T-cell (primary cell): ENCODE results near the gene GRAP2. TPM values are rescaled to one million over a fixed set of nuclear protein-coding genes. Genes with fewer than 3 reads are reported as not detected.

ENCODE experiments used
- ATAC-seq, 4 experiments: fragments of 200-7000 bp in 3 of 4; fragments of 150-1000 bp in 1 of 4; cut with Tn5 transposase; replicated peaks in 1 of 4; 1 replicate in 3 of 4; 2 replicates in 1 of 4; pipeline ENCODE4 v1.10.0; 2021; ENCODE audit warnings: moderate library complexity in 3 of 4, mild to moderate bottlenecking in 2 of 4, moderate number of reproducible peaks in 1 of 4
- CTCF ChIA-PET, 2 donors: fragments of 300-600 bp; sonication (Branson Sonifier 250); formaldehyde crosslinking; loops; one replicate each; lab custom pipeline; 2022; ENCODE audit warnings: antibody characterized with exemption in 2 of 2; lab: Charles Lee
- POLR2A ChIA-PET, 2 donors: fragments of 300-600 bp; sonication (Branson Sonifier 250); formaldehyde crosslinking; loops; one replicate each; lab custom pipeline; 2022; ENCODE audit warnings: antibody characterized with exemption in 2 of 2; lab: Charles Lee
- DNase-seq, 35 experiments: peaks; one replicate each; pipeline versions ENCODE4 v3.0.0 to v3.0.0-alpha.2; 2013 to 2023
- H3K27ac ChIP-seq: one replicate; pipeline ENCODE4 v1.5.1; 2013; ENCODE audit warnings: low read length
- H3K27me3 ChIP-seq, 2 experiments: replicated peaks in 1 of 2; 1 replicate in 1 of 2; 2 replicates in 1 of 2; pipeline versions ENCODE4 v1.6.1 to v1.7.0; 2013; ENCODE audit warnings: low read length in 1 of 2, mixed read lengths in 1 of 2; ENCODE audit not compliant: control insufficient read depth in 2 of 2, insufficient read depth in 2 of 2; ENCODE audit errors: extremely low read depth in 1 of 2
- H3K36me3 ChIP-seq, 2 donors: 1 replicate in 1 of 2; 2 replicates in 1 of 2; pipeline versions ENCODE4 v1.6.1 to v1.7.0; 2013; ENCODE audit warnings: low read length in 1 of 2; ENCODE audit not compliant: control insufficient read depth in 2 of 2, insufficient read depth in 1 of 2; ENCODE audit errors: extremely low read depth in 1 of 2
- H3K4me1 ChIP-seq, 2 experiments: 1 replicate in 1 of 2; 2 replicates in 1 of 2; pipeline versions ENCODE4 v1.6.1 to v1.7.0; 2013; ENCODE audit warnings: low read length in 2 of 2, mixed read lengths in 1 of 2; ENCODE audit not compliant: insufficient read depth in 2 of 2, control insufficient read depth in 1 of 2; ENCODE audit errors: extremely low read depth in 1 of 2
- H3K4me3 ChIP-seq, 2 donors: 1 replicate in 1 of 2; 2 replicates in 1 of 2; pipeline versions ENCODE4 v1.5.1 to v1.7.0; 2013; ENCODE audit warnings: mild to moderate bottlenecking in 2 of 2, low read length in 1 of 2, moderate library complexity in 1 of 2; ENCODE audit not compliant: control insufficient read depth in 1 of 2; ENCODE audit errors: extremely low read depth in 1 of 2
- H3K9me3 ChIP-seq: 2 replicates; pipeline ENCODE4 v1.7.0; 2013
- H3K27ac Mint-ChIP-seq, 2 donors: one replicate each; pipeline ENCODE4 v1.8.0; 2020 to 2021; ENCODE audit warnings: mild to moderate bottlenecking in 2 of 2, mixed read lengths in 2 of 2
- H3K27me3 Mint-ChIP-seq, 2 donors: one replicate each; pipeline ENCODE4 v1.8.0; 2021 to 2022; ENCODE audit warnings: mixed read lengths in 2 of 2
- H3K36me3 Mint-ChIP-seq: one replicate; pipeline ENCODE4 v1.8.0; 2021; ENCODE audit warnings: mixed read lengths
- H3K4me1 Mint-ChIP-seq, 3 donors: one replicate each; pipeline ENCODE4 v1.8.0; 2020 to 2022; ENCODE audit warnings: mixed read lengths in 3 of 3, mild to moderate bottlenecking in 1 of 3
- H3K4me3 Mint-ChIP-seq, 3 donors: one replicate each; pipeline ENCODE4 v1.8.0; 2020 to 2022; ENCODE audit warnings: mild to moderate bottlenecking in 3 of 3, mixed read lengths in 3 of 3, moderate library complexity in 3 of 3
- H3K9me3 Mint-ChIP-seq, 3 donors: one replicate each; pipeline ENCODE4 v1.8.0; 2020 to 2022; ENCODE audit warnings: mixed read lengths in 3 of 3
- WGBS: methylation state at CpG from one replicate; pipeline ENCODE4 v1.1.5; 2013; ENCODE audit warnings: missing lambda C conversion rate; ENCODE audit not compliant: insufficient coverage; 5-methylcytosine and 5-hydroxymethylcytosine counted together
- total RNA-seq, 35 experiments: library from RNA in 6 of 35; stranded (reverse) in 6 of 35; fragments of 120-200 nt in 1 of 35; gene quantifications; one replicate each; pipeline versions ENCODE4 v1.2.1 to v1.2.4 and lab custom pipeline; 2013 to 2026

Gene GRAP2
- total RNA-seq, 5 donors from 2014 or later (not counting 1 experiment from before 2014, with no cell fraction given), result 138 to 199 (median 157) TPM

DNA sequence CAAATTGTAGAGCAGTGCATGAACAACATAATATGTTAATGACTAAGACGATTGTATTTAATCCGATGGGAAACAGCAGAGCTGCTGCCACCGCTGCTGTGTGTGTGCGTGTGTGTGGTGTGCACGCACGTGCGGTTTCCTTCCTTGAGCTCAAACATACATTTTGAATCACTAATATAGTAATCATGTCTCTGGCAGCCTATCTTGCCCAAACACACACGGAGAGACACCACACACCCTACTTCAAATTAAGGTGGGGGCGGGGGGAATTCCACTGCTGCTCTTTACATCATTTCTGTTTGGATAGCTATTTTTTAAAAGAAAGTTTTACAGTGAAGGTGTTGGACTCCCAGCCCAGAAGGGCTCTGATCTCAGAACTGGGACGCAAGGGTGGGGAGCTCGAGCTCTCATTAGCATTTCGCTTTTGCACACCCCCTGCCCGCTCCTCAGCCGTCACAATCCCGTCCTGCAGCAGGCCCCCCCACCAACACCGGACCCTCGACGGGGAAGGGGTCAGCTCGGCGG, 93.2 kb downstream of the GRAP2 start:
- ChIA-PET CTCF (interaction anchor here (0.6 to 0.8 kb wide), 4 partner anchors 20 to 999 kb away, joined by 3 to 4 read pairs (median 4); no protein-coding TSS in a partner anchor), POLR2A (interaction anchor here (0.6 to 1.1 kb wide), 8 partner anchors 10 to 677 kb away, joined by 3 to 12 read pairs (median 4); no protein-coding TSS in a partner anchor)
- ATAC-seq, result peak; percentile 54 to 90 (median 60)
- H3K4me3 Mint-ChIP-seq, result peak overlapping the region; percentile 68 to 71 (median 69)
- Histone ChIP-seq H3K9me3 (no peaks in the 10 kb centered on the region), H3K27ac (no peak overlapping the region), H3K36me3 (no peaks in the 10 kb centered on the region), H3K4me3 (peak overlapping the region; percentile 7 to 23), H3K27me3 (peaks cover 0 to 38% of the 10 kb centered on the region in 2 experiments), H3K4me1 (peaks cover 0 to 13% of the 10 kb centered on the region in 2 experiments)
- no peaks in the 10 kb centered on the region for H3K36me3 Mint-ChIP-seq
- no peak overlapping the region for H3K27ac Mint-ChIP-seq
- WGBS, result 21% methylated on average over 12 of the region's 20 CpGs
- peak in 34 of 35 experiments; percentile 19 to 87 (median 67) for DNase-seq
- peaks cover 4 to 44% of the 10 kb centered on the region in 2 donors for H3K27me3 Mint-ChIP-seq
- peaks cover 7 to 14% (median 11%) of the 10 kb centered on the region in 3 donors for H3K4me1 Mint-ChIP-seq
- no peaks in the 10 kb centered on the region for H3K9me3 Mint-ChIP-seq

DNA sequence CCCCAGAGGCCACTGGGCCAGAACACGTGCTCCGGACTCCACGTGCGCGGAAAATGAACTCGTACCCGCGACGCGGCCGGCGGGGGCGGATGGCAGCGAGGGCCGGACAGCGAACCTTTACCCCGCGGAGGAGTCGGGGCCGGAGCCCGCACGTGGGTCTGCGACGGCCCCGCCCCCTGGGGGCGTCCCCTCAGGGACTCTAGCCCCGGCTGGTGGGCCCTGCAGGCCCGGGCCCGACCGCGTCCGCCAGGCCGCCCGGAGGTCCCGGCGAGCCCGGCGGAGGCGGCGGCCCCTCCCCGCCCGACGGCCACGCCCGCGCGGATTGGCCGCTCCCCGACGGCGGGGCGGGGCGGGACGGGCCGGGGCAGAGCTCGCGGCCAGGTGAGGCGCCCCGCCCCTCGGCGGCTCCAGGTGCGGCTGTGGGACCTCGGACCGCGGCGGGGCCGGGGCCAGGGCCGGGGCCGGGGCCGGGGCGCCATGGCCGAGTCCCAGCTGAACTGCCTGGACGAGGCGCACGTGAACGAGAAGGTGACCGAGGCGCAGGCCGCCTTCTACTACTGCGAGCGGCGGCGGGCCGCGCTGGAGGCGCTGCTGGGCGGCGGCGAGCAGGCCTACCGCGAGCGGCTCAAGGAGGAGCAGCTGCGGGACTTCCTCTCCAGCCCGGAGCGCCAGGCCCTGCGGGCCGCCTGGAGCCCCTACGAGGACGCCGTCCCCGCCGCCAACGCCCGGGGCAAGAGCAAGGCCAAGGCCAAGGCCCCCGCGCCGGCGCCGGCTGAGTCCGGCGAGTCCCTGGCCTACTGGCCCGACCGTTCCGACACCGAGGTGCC, 93.9 kb downstream of the GRAP2 start, which contains the start of gene FAM83F:
Gene FAM83F, plus strand, starts transcription at position 389 of the 827 bp plus-strand sequence. Its CDS starts 89 bp downstream, at position 478.
- H3K27ac Mint-ChIP-seq, result no peak within 1 kb of the TSS
- ATAC-seq, result peak; percentile 37 to 84 (median 80)

DNA sequence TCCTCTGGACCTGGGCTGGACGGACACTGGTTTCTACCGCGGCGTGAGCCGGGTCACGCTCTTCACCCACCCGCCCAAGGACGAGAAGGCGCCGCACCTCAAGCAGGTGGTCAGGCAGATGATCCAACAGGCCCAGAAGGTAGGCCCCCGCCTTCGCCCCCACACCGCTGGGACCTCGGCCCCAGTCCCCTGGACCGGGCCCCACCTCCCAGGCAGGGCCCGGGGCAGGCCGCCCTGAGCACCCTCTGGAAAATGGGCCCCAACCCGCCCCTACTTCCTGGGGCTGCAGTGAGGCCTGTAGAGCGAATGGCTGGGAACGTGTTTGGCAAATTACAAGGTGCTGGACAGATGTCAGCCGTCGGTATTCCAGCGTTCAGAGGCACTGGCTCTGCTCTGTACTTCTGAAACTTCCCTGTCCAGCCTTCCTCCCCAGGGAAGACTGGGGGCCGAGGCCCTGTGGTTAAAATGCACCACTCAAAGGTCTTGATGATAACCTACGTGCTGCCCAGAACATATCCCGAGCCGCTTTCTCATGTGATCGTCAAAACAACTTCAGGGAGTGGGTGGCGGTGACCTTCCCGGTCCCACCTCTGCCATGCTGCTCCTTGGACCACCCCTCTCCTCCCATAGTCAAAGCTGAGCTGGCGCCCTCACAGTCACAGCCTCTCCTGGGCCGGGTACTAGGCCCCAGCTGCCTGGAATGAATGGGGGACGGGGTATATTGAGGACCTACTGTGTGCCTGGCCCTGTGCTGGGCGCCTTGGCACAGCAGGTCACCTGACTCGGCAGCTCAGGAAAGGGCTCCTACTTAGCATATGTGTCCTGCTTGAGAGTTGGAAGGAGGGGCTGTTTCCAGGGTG, 94.7 kb downstream of the GRAP2 start:
- Mint-ChIP-seq H3K36me3 (no peaks in the 10 kb centered on the region), H3K4me3 (peak overlapping the region; percentile 39 to 46 (median 46)), H3K4me1 (peaks cover 7 to 14% (median 11%) of the 10 kb centered on the region in 3 donors), H3K9me3 (no peaks in the 10 kb centered on the region), H3K27me3 (peaks cover 3 to 45% of the 10 kb centered on the region in 2 donors), H3K27ac (no peak overlapping the region)
- ChIA-PET POLR2A (no interaction called here), CTCF (interaction anchor here in 1 of 2 donors (0.6 kb wide), 1 partner anchor 1385 kb away, joined by 4 read pairs; no protein-coding TSS in a partner anchor)
- ATAC-seq, result no peak
- Histone ChIP-seq H3K9me3 (no peaks in the 10 kb centered on the region), H3K27ac (no peak overlapping the region), H3K27me3 (peaks cover 0 to 36% of the 10 kb centered on the region in 2 experiments), H3K4me3 (peak overlapping the region in 1 of 2 donors; percentile 41), H3K4me1 (peaks cover 0 to 13% of the 10 kb centered on the region in 2 experiments), H3K36me3 (no peaks in the 10 kb centered on the region)
- 88% methylated on average over 27 of the region's 35 CpGs for WGBS
- no peak for DNase-seq

More for the DNA sequence above, 93.9 kb downstream of the GRAP2 start, which contains the start of gene FAM83F:
- Mint-ChIP-seq H3K27me3 (peaks cover 3 to 44% of the 10 kb centered on the region in 2 donors), H3K9me3 (no peaks in the 10 kb centered on the region), H3K36me3 (no peaks in the 10 kb centered on the region), H3K4me3 (peak within 1 kb of the TSS; percentile 68 to 71 (median 69)), H3K4me1 (peaks cover 7 to 14% (median 11%) of the 10 kb centered on the region in 3 donors)
- Histone ChIP-seq H3K4me1 (peaks cover 0 to 13% of the 10 kb centered on the region in 2 experiments), H3K27me3 (peaks cover 0 to 36% of the 10 kb centered on the region in 2 experiments), H3K27ac (no peak within 1 kb of the TSS), H3K36me3 (no peaks in the 10 kb centered on the region), H3K9me3 (no peaks in the 10 kb centered on the region), H3K4me3 (peak within 1 kb of the TSS; percentile 23 to 41)
- POLR2A ChIA-PET, result interaction anchor here (0.6 to 1.1 kb wide), 2 partner anchors 11 to 233 kb away, joined by 3 to 12 read pairs; no protein-coding TSS in a partner anchor
- DNase-seq, result peak in 21 of 35 experiments; percentile 6 to 56 (median 20)
- CTCF ChIA-PET, result interaction anchor here in 1 of 2 donors (0.6 kb wide), 2 partner anchors 285 to 1386 kb away, joined by 4 read pairs; no protein-coding TSS in a partner anchor
- WGBS, result 10% methylated on average over 113 of the region's 115 CpGs

DNA sequence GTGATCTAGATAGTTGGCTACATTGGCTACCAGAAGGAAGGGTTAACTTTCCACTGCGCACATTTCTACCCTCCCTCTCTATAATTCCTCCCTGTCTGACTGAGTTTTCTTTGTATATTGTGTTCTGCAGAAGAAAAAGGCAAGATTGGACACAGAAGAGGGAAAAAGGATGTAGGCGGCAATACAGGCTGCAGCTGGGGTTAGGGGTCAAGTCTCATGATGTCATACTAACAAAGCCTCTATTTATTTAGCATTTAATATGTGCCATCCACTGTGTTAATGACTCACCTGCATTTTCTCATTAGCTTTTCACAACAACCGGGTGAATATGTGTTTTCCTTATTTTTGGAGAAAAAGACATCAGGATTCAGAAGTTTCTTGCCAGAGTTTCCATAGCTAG, 95.8 kb downstream of the GRAP2 start:
- H3K36me3 Mint-ChIP-seq, result no peaks in the 10 kb centered on the region
- POLR2A ChIA-PET, result no interaction called here
- Histone ChIP-seq H3K4me1 (peaks cover 0 to 13% of the 10 kb centered on the region in 2 experiments), H3K27ac (no peak overlapping the region), H3K4me3 (no peak overlapping the region), H3K9me3 (no peaks in the 10 kb centered on the region), H3K36me3 (no peaks in the 10 kb centered on the region), H3K27me3 (peaks cover 0 to 38% of the 10 kb centered on the region in 2 experiments)
- no peak for DNase-seq
- H3K4me1 Mint-ChIP-seq, result peaks cover 7 to 14% (median 11%) of the 10 kb centered on the region in 3 donors
- H3K27ac Mint-ChIP-seq, result no peak overlapping the region
- H3K27me3 Mint-ChIP-seq, result peaks cover 3 to 44% of the 10 kb centered on the region in 2 donors
- no peak overlapping the region for H3K4me3 Mint-ChIP-seq
- CTCF ChIA-PET, result no interaction called here
- ATAC-seq, result no peak
- no CpG with 5 or more reads among the region's 3 CpGs for WGBS
- no peaks in the 10 kb centered on the region for H3K9me3 Mint-ChIP-seq

DNA sequence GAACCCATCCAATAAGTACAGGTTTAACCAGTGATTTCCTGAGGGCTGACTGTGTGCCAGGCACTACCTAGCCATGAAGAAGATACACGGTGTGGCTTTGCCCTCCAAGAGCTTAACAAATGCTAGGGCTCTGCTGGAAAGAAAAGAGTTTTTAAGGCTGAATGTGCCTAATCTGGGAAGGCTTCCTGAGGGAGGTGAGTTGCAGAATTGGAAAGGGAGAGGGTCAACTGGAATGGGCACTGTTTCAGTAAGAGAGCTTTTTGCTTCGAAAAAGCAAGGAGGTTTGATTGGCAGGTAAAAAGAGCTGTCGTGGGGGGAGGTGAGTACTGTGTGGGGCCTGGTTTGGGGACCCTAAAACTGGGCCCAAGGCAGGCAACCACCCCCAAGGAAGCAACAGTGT, 96.5 kb downstream of the GRAP2 start:
- H3K9me3 Mint-ChIP-seq, result no peaks in the 10 kb centered on the region
- H3K36me3 Mint-ChIP-seq, result no peaks in the 10 kb centered on the region
- Histone ChIP-seq H3K4me1 (peaks cover 0 to 13% of the 10 kb centered on the region in 2 experiments), H3K27ac (no peak overlapping the region), H3K36me3 (no peaks in the 10 kb centered on the region), H3K9me3 (no peaks in the 10 kb centered on the region), H3K4me3 (no peak overlapping the region), H3K27me3 (peaks cover 0 to 38% of the 10 kb centered on the region in 2 experiments)
- CTCF ChIA-PET, result no interaction called here
- DNase-seq, result no peak
- H3K4me3 Mint-ChIP-seq, result no peak overlapping the region
- peaks cover 3 to 41% of the 10 kb centered on the region in 2 donors for H3K27me3 Mint-ChIP-seq
- peaks cover 7 to 14% (median 11%) of the 10 kb centered on the region in 3 donors for H3K4me1 Mint-ChIP-seq
- no peak for ATAC-seq
- H3K27ac Mint-ChIP-seq, result no peak overlapping the region
- WGBS, result 88% methylated on average over 3 of the region's 3 CpGs
- POLR2A ChIA-PET, result no interaction called here
